GM10266 (cell line): ENCODE measurements around the gene PPIE.
"Not testable (repeated sequence)": the region's sequence is repeated elsewhere in the genome, so short reads cannot be mapped to it uniquely, and the experiment has no call there.

Experiments used
- DNase-seq: peaks from one replicate; pipeline ENCODE4 v3.0.0; 2012; ENCODE audit errors: extremely low spot score
- CTCF ChIP-seq: IDR thresholded peaks from 2 replicates; pipeline ENCODE4 v1.5.1; 2012; ENCODE audit warnings: mild to moderate bottlenecking, low read depth; ENCODE audit not compliant: control insufficient read depth, insufficient read depth; ENCODE audit errors: missing control alignments

PPIE gene

GRCh38 chr1:39776886-39777285 is 38.2 kb downstream of the PPIE start:
- no peak for DNase-seq
- no peak for TF ChIP-seq CTCF

GRCh38 chr1:39777306-39777705 is 38.6 kb downstream of the PPIE start:
- no peak for TF ChIP-seq CTCF
- no peak for DNase-seq

- not testable (repeated sequence) for DNase-seq
Measured at GRCh38 chr1:39777896-39778295, 39.2 kb downstream of the PPIE start.

- not testable (repeated sequence) for DNase-seq
Measured at GRCh38 chr1:39778463-39779099, 39.9 kb downstream of the PPIE start.

- no peak for TF ChIP-seq CTCF
Measured at GRCh38 chr1:39779137-39779536, 40.5 kb downstream of the PPIE start.

GRCh38 chr1:39779821-39780220 is 41.1 kb downstream of the PPIE start:
- DNase-seq: no peak
- no peak for TF ChIP-seq CTCF

More at GRCh38 chr1:39779137-39779536, 40.5 kb downstream of the PPIE start:
- no peak for DNase-seq

- DNase-seq: no peak
- TF ChIP-seq CTCF: no peak
Measured at GRCh38 chr1:39781349-39781715, 42.6 kb downstream of the PPIE start.

GRCh38 chr1:39782103-39782502 is 43.4 kb downstream of the PPIE start:
- no peak for DNase-seq
- no peak for TF ChIP-seq CTCF

- DNase-seq: not testable (repeated sequence)
Measured at GRCh38 chr1:39782685-39783084, 44.0 kb downstream of the PPIE start.

- DNase-seq: not testable (repeated sequence)
Measured at GRCh38 chr1:39786303-39787107, 47.8 kb downstream of the PPIE start.

GRCh38 chr1:39787108-39787375 is 48.4 kb downstream of the PPIE start:
- DNase-seq: not testable (repeated sequence)
